HCT116 (cell line): ENCODE measurements around the gene BEX3.

Experiments used
- EZH2 ChIP-seq: fragments of 200-600 bp; sonication (generic); IDR thresholded peaks from 2 replicates; pipeline ENCODE4 v1.6.1; 2017; ENCODE audit warnings: antibody characterized with exemption, mixed run types
- FOSL1 ChIP-seq: IDR thresholded peaks from 2 replicates; pipeline ENCODE4 v1.6.1; 2012; ENCODE audit warnings: low read depth
- POLR2A ChIP-seq: IDR thresholded peaks from 2 replicates; pipeline ENCODE4 v1.7.0; 2011; ENCODE audit warnings: borderline replicate concordance; ENCODE audit not compliant: insufficient read depth, insufficient read length; ENCODE audit errors: extremely low read depth
- TCF7L2 ChIP-seq: IDR thresholded peaks from 2 replicates; pipeline ENCODE4 v1.7.0; 2011; ENCODE audit warnings: borderline replicate concordance, inconsistent platforms; ENCODE audit not compliant: insufficient read depth, insufficient read length; ENCODE audit errors: extremely low read depth
- TF ChIP-seq, protein P1 (sequence below): IDR thresholded peaks from 2 replicates; pipeline ENCODE4 v1.6.1; 2012; ENCODE audit warnings: low read depth
- TF ChIP-seq, protein P2 (sequence below), 3 experiments: fragments of 200-600 bp in 1 of 3; sonication (generic) in 1 of 3; IDR thresholded peaks in 2 of 3; conservative IDR thresholded peaks in 1 of 3; 2 replicates each; pipeline ENCODE4 v1.5.1; 2012 to 2017; ENCODE audit warnings: low read depth in 2 of 3, low read length in 2 of 3, antibody characterized with exemption in 1 of 3, borderline replicate concordance in 1 of 3, control low read depth in 1 of 3, mild to moderate bottlenecking in 1 of 3, mixed read lengths in 1 of 3, mixed run types in 1 of 3, moderate library complexity in 1 of 3; ENCODE audit not compliant: insufficient read depth in 1 of 3

DNA sequence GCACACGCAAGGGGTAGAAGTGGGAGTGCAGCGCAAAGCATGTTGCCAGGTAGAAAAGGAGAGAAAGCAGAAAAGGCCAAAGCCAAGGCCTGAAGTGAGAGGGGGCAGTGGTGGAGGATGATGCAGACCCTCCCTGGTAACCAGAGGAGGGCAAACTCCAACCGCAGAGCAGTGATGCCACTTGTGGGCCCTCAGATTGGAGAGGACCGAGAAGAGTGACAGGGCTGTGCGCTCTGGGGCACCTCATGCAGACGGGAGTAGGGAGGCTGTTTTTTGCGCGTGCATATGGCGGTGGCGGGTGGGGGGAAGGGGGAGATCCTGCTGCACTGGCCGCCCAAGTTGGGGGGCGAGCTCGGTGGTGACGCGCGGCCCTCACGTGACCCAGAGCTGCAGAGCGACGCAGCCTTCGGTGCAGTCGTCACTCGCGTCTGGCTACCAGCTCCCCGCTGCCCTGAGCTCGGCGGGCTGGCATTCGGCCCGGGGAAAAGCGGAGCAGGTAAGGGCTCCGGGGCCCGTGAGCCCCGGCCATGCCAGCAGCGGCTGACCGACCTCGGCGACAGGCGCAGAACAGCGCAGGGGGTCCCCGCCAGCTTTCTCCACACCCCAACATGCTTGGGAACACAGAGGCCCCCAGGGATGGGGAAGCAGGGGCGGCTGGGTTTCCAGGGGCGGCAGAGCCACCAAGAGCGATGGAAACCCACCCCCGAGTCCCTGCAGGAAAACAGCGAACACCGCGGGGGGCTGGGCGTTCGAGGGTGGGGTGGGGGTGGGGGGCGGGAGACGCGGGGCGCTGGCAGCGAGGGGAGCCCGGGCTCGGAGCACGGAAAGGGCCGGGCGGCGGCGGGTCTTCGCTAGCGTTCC, at the start of gene BEX3:
- TF ChIP-seq, protein P1, sequence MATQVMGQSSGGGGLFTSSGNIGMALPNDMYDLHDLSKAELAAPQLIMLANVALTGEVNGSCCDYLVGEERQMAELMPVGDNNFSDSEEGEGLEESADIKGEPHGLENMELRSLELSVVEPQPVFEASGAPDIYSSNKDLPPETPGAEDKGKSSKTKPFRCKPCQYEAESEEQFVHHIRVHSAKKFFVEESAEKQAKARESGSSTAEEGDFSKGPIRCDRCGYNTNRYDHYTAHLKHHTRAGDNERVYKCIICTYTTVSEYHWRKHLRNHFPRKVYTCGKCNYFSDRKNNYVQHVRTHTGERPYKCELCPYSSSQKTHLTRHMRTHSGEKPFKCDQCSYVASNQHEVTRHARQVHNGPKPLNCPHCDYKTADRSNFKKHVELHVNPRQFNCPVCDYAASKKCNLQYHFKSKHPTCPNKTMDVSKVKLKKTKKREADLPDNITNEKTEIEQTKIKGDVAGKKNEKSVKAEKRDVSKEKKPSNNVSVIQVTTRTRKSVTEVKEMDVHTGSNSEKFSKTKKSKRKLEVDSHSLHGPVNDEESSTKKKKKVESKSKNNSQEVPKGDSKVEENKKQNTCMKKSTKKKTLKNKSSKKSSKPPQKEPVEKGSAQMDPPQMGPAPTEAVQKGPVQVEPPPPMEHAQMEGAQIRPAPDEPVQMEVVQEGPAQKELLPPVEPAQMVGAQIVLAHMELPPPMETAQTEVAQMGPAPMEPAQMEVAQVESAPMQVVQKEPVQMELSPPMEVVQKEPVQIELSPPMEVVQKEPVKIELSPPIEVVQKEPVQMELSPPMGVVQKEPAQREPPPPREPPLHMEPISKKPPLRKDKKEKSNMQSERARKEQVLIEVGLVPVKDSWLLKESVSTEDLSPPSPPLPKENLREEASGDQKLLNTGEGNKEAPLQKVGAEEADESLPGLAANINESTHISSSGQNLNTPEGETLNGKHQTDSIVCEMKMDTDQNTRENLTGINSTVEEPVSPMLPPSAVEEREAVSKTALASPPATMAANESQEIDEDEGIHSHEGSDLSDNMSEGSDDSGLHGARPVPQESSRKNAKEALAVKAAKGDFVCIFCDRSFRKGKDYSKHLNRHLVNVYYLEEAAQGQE = no peak
- TF ChIP-seq, protein P2, sequence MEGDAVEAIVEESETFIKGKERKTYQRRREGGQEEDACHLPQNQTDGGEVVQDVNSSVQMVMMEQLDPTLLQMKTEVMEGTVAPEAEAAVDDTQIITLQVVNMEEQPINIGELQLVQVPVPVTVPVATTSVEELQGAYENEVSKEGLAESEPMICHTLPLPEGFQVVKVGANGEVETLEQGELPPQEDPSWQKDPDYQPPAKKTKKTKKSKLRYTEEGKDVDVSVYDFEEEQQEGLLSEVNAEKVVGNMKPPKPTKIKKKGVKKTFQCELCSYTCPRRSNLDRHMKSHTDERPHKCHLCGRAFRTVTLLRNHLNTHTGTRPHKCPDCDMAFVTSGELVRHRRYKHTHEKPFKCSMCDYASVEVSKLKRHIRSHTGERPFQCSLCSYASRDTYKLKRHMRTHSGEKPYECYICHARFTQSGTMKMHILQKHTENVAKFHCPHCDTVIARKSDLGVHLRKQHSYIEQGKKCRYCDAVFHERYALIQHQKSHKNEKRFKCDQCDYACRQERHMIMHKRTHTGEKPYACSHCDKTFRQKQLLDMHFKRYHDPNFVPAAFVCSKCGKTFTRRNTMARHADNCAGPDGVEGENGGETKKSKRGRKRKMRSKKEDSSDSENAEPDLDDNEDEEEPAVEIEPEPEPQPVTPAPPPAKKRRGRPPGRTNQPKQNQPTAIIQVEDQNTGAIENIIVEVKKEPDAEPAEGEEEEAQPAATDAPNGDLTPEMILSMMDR (IDR thresholded peaks at IDR 0.05 in 2 of 3, conservative IDR thresholded peaks at IDR 0.05 in 1 of 3; ENCODE audit: borderline replicate concordance in 1 of 3, insufficient read depth in 1 of 3, low read depth in 2 of 3, low read length in 2 of 3) = no peak
- TF ChIP-seq TCF7L2 = no peak
- peak; percentile 54 for TF ChIP-seq POLR2A
- no peak for TF ChIP-seq EZH2
- TF ChIP-seq FOSL1 = no peak
